Nephron progenitor cell (in vitro differentiated cells): ENCODE measurements around the gene TLR9.

ENCODE experiments used
- DNase-seq: peaks from one replicate; pipeline ENCODE4 v3.0.0; 2021
- H3K27ac Mint-ChIP-seq: 2 replicates; pipeline ENCODE4 v1.8.0; 2021; ENCODE audit warnings: mild to moderate bottlenecking, moderate library complexity, mixed read lengths
- H3K27me3 Mint-ChIP-seq: 2 replicates; pipeline ENCODE4 v1.8.0; 2021; ENCODE audit warnings: mild to moderate bottlenecking, low read depth, mixed read lengths; ENCODE audit not compliant: poor library complexity
- H3K36me3 Mint-ChIP-seq: 2 replicates; pipeline ENCODE4 v1.8.0; 2021; ENCODE audit warnings: low read depth, mixed read lengths
- H3K4me1 Mint-ChIP-seq: 2 replicates; pipeline ENCODE4 v1.8.0; 2021; ENCODE audit warnings: mixed read lengths
- H3K4me3 Mint-ChIP-seq: 2 replicates; pipeline ENCODE4 v1.8.0; 2021; ENCODE audit warnings: mild to moderate bottlenecking, moderate library complexity, mixed read lengths
- H3K9me3 Mint-ChIP-seq: 2 replicates; pipeline ENCODE4 v1.8.0; 2021; ENCODE audit warnings: mild to moderate bottlenecking, moderate library complexity, mixed read lengths
- TF ChIP-seq, protein P1 (sequence below): fragments of 200-600 bp; sonication (generic); IDR thresholded peaks from 2 replicates; pipeline ENCODE4 v1.5.0; 2021; ENCODE audit warnings: antibody characterized with exemption

The TLR9 gene

DNA sequence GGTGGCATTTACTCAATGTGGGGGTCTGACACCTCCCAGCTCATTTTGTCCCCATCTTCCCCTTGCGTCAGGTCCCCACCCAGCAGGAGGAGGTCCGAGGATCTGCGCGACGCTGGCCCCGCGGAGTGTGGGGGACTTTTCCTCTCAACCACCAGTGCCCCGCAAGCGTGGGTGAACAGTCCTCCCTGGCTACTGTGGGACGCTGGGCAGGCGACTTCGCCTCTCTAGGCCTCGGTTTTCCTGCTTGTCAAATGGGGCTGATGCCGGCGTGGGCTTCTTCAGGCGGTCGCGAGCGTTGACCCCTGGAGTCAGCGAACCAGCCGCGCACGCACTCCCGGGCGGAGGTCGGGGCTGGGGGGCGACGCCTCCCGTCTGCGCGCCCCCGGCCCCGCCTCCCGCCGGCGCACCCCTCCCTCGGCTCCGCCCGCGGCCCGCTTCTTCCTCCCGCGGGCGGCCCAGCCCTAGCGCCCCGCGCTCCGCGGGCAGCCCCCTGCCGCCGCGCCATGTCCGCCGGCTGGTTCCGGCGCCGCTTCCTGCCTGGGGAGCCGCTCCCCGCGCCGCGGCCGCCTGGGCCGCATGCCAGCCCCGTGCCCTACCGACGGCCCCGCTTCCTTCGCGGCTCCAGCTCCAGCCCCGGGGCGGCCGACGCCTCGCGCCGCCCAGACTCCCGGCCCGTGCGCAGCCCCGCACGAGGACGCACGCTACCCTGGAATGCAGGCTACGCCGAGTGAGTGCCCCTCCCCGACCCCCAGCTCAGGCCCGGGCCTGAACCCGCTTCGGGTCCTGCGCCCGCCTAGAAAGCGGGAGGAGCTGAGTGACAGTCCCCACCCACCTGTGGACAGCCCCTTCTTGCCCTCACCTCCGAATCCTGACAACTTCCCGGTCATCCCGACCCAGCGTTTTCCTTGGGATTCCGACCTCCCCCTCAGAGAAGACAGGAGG, 20.1 kb upstream of the TLR9 start, which contains the start of gene PPM1M:
Gene PPM1M (plus strand): TSS at position 438 of the 942 bp plus-strand sequence. CDS start 66 bp downstream, at position 504.
- TF ChIP-seq, protein P1, sequence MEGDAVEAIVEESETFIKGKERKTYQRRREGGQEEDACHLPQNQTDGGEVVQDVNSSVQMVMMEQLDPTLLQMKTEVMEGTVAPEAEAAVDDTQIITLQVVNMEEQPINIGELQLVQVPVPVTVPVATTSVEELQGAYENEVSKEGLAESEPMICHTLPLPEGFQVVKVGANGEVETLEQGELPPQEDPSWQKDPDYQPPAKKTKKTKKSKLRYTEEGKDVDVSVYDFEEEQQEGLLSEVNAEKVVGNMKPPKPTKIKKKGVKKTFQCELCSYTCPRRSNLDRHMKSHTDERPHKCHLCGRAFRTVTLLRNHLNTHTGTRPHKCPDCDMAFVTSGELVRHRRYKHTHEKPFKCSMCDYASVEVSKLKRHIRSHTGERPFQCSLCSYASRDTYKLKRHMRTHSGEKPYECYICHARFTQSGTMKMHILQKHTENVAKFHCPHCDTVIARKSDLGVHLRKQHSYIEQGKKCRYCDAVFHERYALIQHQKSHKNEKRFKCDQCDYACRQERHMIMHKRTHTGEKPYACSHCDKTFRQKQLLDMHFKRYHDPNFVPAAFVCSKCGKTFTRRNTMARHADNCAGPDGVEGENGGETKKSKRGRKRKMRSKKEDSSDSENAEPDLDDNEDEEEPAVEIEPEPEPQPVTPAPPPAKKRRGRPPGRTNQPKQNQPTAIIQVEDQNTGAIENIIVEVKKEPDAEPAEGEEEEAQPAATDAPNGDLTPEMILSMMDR: no peak
- H3K9me3 Mint-ChIP-seq: peaks cover 7% of the 10 kb centered on the region
- peak; percentile 68 for DNase-seq
- no peak within 1 kb of the TSS for H3K27ac Mint-ChIP-seq
- peaks cover 7% of the 10 kb centered on the region for H3K36me3 Mint-ChIP-seq
- peak within 1 kb of the TSS; percentile 76 for H3K4me3 Mint-ChIP-seq
- peaks cover 53% of the 10 kb centered on the region for H3K27me3 Mint-ChIP-seq
- peaks cover 12% of the 10 kb centered on the region for H3K4me1 Mint-ChIP-seq

DNA sequence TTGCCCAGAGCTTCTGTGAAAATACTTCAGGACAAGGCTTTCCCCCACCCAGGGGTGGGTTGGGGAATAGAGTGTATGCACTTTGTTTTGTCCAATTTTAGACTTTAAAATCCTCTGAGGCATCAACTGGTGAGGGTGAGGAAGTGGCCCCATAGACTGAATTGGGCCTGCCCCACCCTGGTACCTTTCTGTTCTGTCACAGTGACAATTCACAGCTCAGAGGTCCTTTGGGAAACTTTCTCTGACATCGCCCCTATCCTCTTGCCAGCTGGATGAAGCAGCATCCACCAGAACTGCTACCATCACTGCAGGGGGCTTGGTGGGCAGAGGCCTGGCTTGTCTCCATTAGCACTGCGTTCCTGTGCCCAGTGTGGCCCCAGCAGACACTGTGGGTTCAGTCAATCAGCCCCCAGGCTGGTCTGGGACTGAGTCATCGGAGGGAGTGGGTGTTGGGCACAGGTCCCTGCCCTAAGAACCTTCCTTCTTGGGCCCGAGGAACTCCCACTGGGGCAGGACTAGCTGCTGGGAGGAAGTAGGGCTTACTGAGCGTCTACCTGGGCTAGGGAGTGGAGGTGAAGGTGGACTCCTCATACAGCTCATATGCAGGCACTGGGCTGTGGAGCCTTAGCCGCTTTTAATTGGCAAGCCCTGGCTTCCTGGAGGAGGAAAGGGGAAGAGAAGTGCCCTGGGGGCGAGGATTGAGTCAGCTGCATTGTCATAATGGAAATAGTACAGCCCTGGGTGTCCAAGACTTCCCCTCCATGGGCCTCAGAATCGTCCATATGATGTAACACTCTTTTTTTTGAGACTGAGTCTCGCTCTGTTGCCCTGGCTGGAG, 18.6 kb upstream of the TLR9 start:
- Mint-ChIP-seq H3K27me3 (peaks cover 53% of the 10 kb centered on the region), H3K36me3 (peaks cover 7% of the 10 kb centered on the region), H3K4me1 (peaks cover 26% of the 10 kb centered on the region), H3K4me3 (no peak overlapping the region), H3K9me3 (peaks cover 7% of the 10 kb centered on the region), H3K27ac (no peak overlapping the region)
- no peak for DNase-seq
- TF ChIP-seq, protein P1: no peak

DNA sequence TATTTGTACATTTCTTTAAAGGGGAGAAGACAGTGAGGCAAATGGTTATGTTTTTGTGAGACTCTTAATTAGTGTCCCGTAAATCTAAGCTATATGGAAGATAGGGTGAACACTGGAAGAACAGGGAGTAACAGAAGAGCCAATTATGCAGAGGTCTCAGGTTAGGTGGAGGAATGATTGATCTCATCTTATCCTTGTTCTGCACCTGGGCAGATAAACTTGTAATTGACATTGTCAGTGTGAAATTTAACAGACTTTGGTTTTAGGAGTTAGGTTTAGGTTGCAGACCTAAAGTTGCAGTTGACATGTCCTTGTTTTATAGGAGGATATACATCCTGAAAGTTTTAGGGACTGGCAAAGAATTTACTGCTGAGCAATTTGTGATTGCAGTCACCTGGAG, 16.6 kb upstream of the TLR9 start:
- Mint-ChIP-seq H3K4me1 (peaks cover 43% of the 10 kb centered on the region), H3K4me3 (no peak overlapping the region)

DNA sequence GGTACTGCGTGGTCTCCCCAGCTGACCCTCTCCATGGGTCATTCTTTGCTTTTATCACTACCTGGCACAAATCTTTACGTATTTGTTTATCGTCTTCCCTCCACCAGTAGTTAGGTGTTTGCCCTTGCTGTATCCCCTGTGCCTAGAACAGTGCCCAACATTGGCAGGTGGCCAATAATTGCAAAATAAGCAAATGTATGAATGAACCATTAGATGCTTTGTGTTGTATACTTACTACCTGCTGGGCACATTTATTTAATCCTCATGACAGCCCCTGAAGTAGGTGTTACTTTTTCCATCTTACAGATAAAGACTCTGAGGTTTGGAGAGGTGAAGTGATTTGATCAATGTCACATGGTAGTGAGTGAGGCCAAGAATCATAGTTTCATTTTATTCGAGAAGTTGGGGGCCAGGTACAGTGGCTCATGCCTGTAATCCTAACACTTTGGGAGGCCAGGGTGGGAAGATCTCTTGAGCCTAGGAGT, 15.5 kb upstream of the TLR9 start:
- peaks cover 7% of the 10 kb centered on the region for H3K36me3 Mint-ChIP-seq

More for the DNA sequence above, 16.6 kb upstream of the TLR9 start:
- TF ChIP-seq, protein P1: no peak
- no peak for DNase-seq
- H3K27ac Mint-ChIP-seq: no peak overlapping the region
- H3K9me3 Mint-ChIP-seq: peaks cover 7% of the 10 kb centered on the region
- H3K27me3 Mint-ChIP-seq: peaks cover 46% of the 10 kb centered on the region
- peaks cover 7% of the 10 kb centered on the region for H3K36me3 Mint-ChIP-seq

DNA sequence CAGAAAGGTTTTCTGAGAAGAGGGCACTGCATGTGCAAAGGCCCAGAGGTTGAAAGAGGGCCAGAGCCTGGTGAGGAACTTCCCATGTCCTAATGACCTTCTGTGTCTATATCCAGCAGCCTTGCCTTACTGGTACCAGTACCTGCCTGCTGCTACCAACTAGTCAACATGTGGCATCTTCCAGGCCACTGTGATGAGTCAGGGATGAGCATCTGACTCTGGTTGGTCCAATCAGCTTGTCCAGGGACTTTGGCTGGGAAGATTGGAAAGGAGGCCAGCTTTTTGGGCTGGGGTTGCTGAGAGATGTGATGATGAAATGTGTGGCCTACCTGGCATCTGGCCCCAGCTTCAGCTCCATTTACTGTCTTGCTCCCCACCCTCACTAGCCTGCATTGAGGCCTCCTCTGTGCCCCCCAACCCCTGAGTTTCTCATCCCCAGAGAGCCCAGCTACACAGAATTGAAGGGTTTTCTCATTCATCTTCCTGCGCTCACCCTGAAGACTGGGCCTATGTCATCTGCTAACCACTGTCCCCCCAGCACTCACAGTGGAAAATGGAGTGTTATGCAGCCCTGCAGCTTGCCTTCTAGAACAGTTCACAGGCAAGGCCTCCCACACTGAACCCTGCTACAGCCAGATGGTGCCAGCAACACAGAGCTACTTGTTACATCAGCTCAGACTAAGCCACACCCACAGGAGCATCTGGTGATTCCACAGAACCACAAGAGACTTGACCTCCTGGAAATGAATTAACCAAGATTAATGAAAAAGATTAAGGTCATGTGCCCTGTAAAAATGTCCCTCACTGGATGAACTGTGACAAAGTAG, 14.8 kb upstream of the TLR9 start:
- TF ChIP-seq, protein P1: no peak
- Mint-ChIP-seq H3K4me3 (peak overlapping the region; percentile 91), H3K4me1 (peaks cover 58% of the 10 kb centered on the region), H3K36me3 (peaks cover 7% of the 10 kb centered on the region), H3K9me3 (peaks cover 7% of the 10 kb centered on the region), H3K27me3 (peaks cover 32% of the 10 kb centered on the region), H3K27ac (no peak overlapping the region)
- no peak for DNase-seq

More for the DNA sequence above, 15.5 kb upstream of the TLR9 start:
- Mint-ChIP-seq H3K9me3 (peaks cover 7% of the 10 kb centered on the region), H3K4me1 (peaks cover 54% of the 10 kb centered on the region), H3K27ac (no peak overlapping the region), H3K27me3 (peaks cover 35% of the 10 kb centered on the region), H3K4me3 (peak overlapping the region; percentile 91)
- no peak for DNase-seq
- TF ChIP-seq, protein P1: no peak
